CD4-positive, alpha-beta T cell (primary cell): ENCODE results near the gene GLB1L3. TPM values are rescaled to one million over a fixed set of nuclear protein-coding genes. Genes with fewer than 3 reads are reported as not detected.
"Not testable (repeated sequence)": the region's sequence is repeated elsewhere in the genome, so short reads cannot be mapped to it uniquely, and the experiment has no call there.

Source experiments
- ATAC-seq: fragments of 200-7000 bp; cut with Tn5 transposase; one replicate; pipeline ENCODE4 v1.10.0; 2022; ENCODE audit warnings: mild to moderate bottlenecking; ENCODE audit not compliant: poor library complexity
- CTCF ChIA-PET: fragments of 350-600 bp; sonication (Branson Sonifier 250); formaldehyde crosslinking; loops from one replicate; lab custom pipeline; 2021; ENCODE audit warnings: antibody characterized with exemption, inconsistent platforms; lab: Charles Lee
- POLR2A ChIA-PET: fragments of 350-600 bp; sonication (Branson Sonifier 250); formaldehyde crosslinking; loops from one replicate; lab custom pipeline; 2021; ENCODE audit warnings: antibody characterized with exemption, inconsistent platforms; lab: Charles Lee
- DNase-seq, 14 experiments: peaks; one replicate each; pipeline ENCODE4 v3.0.0-alpha.2; 2013 to 2020; ENCODE audit warnings: mixed read lengths in 2 of 14
- H3K27ac ChIP-seq, 2 donors: one replicate each; pipeline versions ENCODE4 v1.5.1 to v1.7.0; 2013; ENCODE audit warnings: low read length in 2 of 2, low read depth in 1 of 2, mild to moderate bottlenecking in 1 of 2
- H3K27me3 ChIP-seq, 2 experiments: 1 replicate in 1 of 2; 2 replicates in 1 of 2; pipeline versions ENCODE4 v1.6.1 to v1.7.0; 2013; ENCODE audit warnings: low read length in 2 of 2, control low read depth in 1 of 2, mild to moderate bottlenecking in 1 of 2, moderate library complexity in 1 of 2; ENCODE audit not compliant: insufficient read depth in 2 of 2, control insufficient read depth in 1 of 2
- H3K36me3 ChIP-seq: one replicate; pipeline ENCODE4 v1.6.1; 2013; ENCODE audit warnings: low read length, control low read depth; ENCODE audit not compliant: insufficient read depth
- H3K4me1 ChIP-seq: one replicate; pipeline ENCODE4 v1.6.1; 2013; ENCODE audit warnings: low read length, control low read depth; ENCODE audit not compliant: insufficient read depth
- H3K4me3 ChIP-seq: one replicate; pipeline ENCODE4 v1.5.1; 2013; ENCODE audit warnings: mild to moderate bottlenecking, low read length, moderate library complexity
- H3K9me3 ChIP-seq, 2 experiments: 1 replicate in 1 of 2; 2 replicates in 1 of 2; pipeline versions ENCODE4 v1.6.1 to v1.7.0; 2013; ENCODE audit warnings: low read length in 2 of 2, mild to moderate bottlenecking in 2 of 2, control low read depth in 1 of 2, moderate library complexity in 1 of 2; ENCODE audit not compliant: control insufficient read depth in 1 of 2, insufficient read depth in 1 of 2
- H3K27ac Mint-ChIP-seq: one replicate; pipeline ENCODE4 v1.8.0; 2020; ENCODE audit warnings: mixed read lengths
- H3K27me3 Mint-ChIP-seq: one replicate; pipeline ENCODE4 v1.8.0; 2021; ENCODE audit warnings: mixed read lengths
- H3K36me3 Mint-ChIP-seq: one replicate; pipeline ENCODE4 v1.8.0; 2021; ENCODE audit warnings: low read depth, mixed read lengths
- H3K4me1 Mint-ChIP-seq: one replicate; pipeline ENCODE4 v1.8.0; 2021; ENCODE audit warnings: low read depth, mixed read lengths
- H3K4me3 Mint-ChIP-seq: one replicate; pipeline ENCODE4 v1.8.0; 2020; ENCODE audit warnings: mild to moderate bottlenecking, mixed read lengths
- H3K9me3 Mint-ChIP-seq: one replicate; pipeline ENCODE4 v1.8.0; 2020; ENCODE audit warnings: mixed read lengths
- CTCF ChIP-seq: fragments of 200-600 bp; IDR thresholded peaks from one replicate; pipeline ENCODE4 v1.8.0; 2022; ENCODE audit warnings: antibody characterized with exemption, mild to moderate bottlenecking
- intact Hi-C, 2 experiments: fragments of 100-400 bp; cut with DNase I in 1 of 2; cut with micrococcal nuclease in 1 of 2; formaldehyde crosslinking; loops; one replicate each; pipeline versions ENCODE4 v1.15.1 to v1.9.0; 2023 to 2025; cut with DNase I, micrococcal nuclease
- total RNA-seq, 174 experiments: library from RNA in 2 of 174; stranded (reverse) in 2 of 174; gene quantifications; one replicate each; pipeline ENCODE4 v1.2.3 and lab custom pipeline; 2021 to 2026

Gene GLB1L3
- total RNA-seq, 2 experiments from 2014 or later = 1.3 to 1.5 TPM

GRCh38 chr11:134313821-134314607 lies 37.8 kb downstream of the GLB1L3 start:
- intact Hi-C loops = no loop called here
- no peaks in the 10 kb centered on the region for H3K4me1 Mint-ChIP-seq
- no peaks in the 10 kb centered on the region for H3K27me3 ChIP-seq
- H3K4me3 ChIP-seq = no peak overlapping the region
- ATAC-seq (no peak), DNase-seq (no peak)
- TF ChIP-seq CTCF = no peak
- H3K27me3 Mint-ChIP-seq = peaks cover 4% of the 10 kb centered on the region
- no peaks in the 10 kb centered on the region for H3K36me3 ChIP-seq
- H3K9me3 ChIP-seq = peaks cover 7 to 22% of the 10 kb centered on the region in 2 experiments
- H3K36me3 Mint-ChIP-seq = peaks cover 10% of the 10 kb centered on the region
- ChIA-PET CTCF (no interaction called here), POLR2A (no interaction called here)
- H3K27ac ChIP-seq = no peak overlapping the region
- H3K4me3 Mint-ChIP-seq = no peak overlapping the region
- H3K9me3 Mint-ChIP-seq = peaks cover 7% of the 10 kb centered on the region
- no peak overlapping the region for H3K27ac Mint-ChIP-seq
- H3K4me1 ChIP-seq = no peaks in the 10 kb centered on the region

- ChIA-PET CTCF (interaction anchor here (1.3 kb wide), 1 partner anchor 41 kb away, joined by 3 read pairs; no protein-coding TSS in a partner anchor), POLR2A (no interaction called here)
- H3K4me1 ChIP-seq = no peaks in the 10 kb centered on the region
- intact Hi-C loops = no loop called here
- DNase-seq (no peak), ATAC-seq (no peak)
- H3K4me1 Mint-ChIP-seq = no peaks in the 10 kb centered on the region
- peaks cover 4% of the 10 kb centered on the region for H3K27me3 Mint-ChIP-seq
- peaks cover 10% of the 10 kb centered on the region for H3K36me3 Mint-ChIP-seq
- no peak overlapping the region for H3K27ac ChIP-seq
- H3K9me3 ChIP-seq = peaks cover 7 to 34% of the 10 kb centered on the region in 2 experiments
- H3K9me3 Mint-ChIP-seq = peaks cover 15% of the 10 kb centered on the region
- H3K27me3 ChIP-seq = no peaks in the 10 kb centered on the region
- H3K36me3 ChIP-seq = no peaks in the 10 kb centered on the region
- TF ChIP-seq CTCF = no peak
- H3K27ac Mint-ChIP-seq = no peak overlapping the region
- no peak overlapping the region for H3K4me3 ChIP-seq
- no peak overlapping the region for H3K4me3 Mint-ChIP-seq
These were observed 40.9 kb downstream of the GLB1L3 start for GRCh38 chr11:134317103-134317502.

GRCh38 chr11:134321373-134321772 lies 45.2 kb downstream of the GLB1L3 start:
- H3K27me3 Mint-ChIP-seq, H3K4me1 Mint-ChIP-seq, intact Hi-C loops, H3K36me3 ChIP-seq, H3K27ac ChIP-seq, H3K36me3 Mint-ChIP-seq, H3K4me3 ChIP-seq, H3K4me1 ChIP-seq, H3K27me3 ChIP-seq, H3K27ac Mint-ChIP-seq, DNase-seq, POLR2A ChIA-PET, CTCF ChIA-PET, H3K4me3 Mint-ChIP-seq, ATAC-seq: not testable (repeated sequence)
- peaks cover 7 to 34% of the 10 kb centered on the region in 2 experiments for H3K9me3 ChIP-seq
- H3K9me3 Mint-ChIP-seq = peaks cover 15% of the 10 kb centered on the region
